Frontal cortex (tissue), 4 donors: Measurements from ENCODE around the gene CCL8. TPM values are rescaled to one million over a fixed set of nuclear protein-coding genes. Genes with fewer than 3 reads are reported as not detected.

Experiments
- DNase-seq, 2 donors: peaks; one replicate each; pipeline ENCODE4 v3.0.0; 2012; ENCODE audit warnings: low spot score in 2 of 2
- FAIRE-seq: peaks from 2 replicates; lab custom pipeline; 2012; peaks lifted over from hg19 to GRCh38; lab: Jason Lieb, UNC
- total RNA-seq: library from RNA; depleted of rRNA; stranded (reverse); fragments of >200 nt; gene quantifications from one replicate; pipeline ENCODE4 v1.2.3, GENCODE V29; 2014
- donor health status: control.
- donor health status: control.
- donor health status: control.

CCL8 gene
- total RNA-seq, 1 donor from 2014 or later, result not detected

GRCh38 chr17:34365340-34365739, 46.1 kb downstream of the CCL8 start:
- FAIRE-seq, result no peak

GRCh38 chr17:34366010-34366409, 46.8 kb downstream of the CCL8 start:
- no peak for FAIRE-seq

More at GRCh38 chr17:34365340-34365739, 46.1 kb downstream of the CCL8 start:
- DNase-seq, result no peak

GRCh38 chr17:34366529-34367107, 47.4 kb downstream of the CCL8 start:
- DNase-seq, result no peak
- no peak for FAIRE-seq

More at GRCh38 chr17:34366010-34366409, 46.8 kb downstream of the CCL8 start:
- DNase-seq, result no peak

- no peak for DNase-seq
- FAIRE-seq, result no peak
Observed at GRCh38 chr17:34367486-34368195, 48.4 kb downstream of the CCL8 start.

- no peak for DNase-seq
- FAIRE-seq, result no peak
Observed at GRCh38 chr17:34368196-34368945, 49.1 kb downstream of the CCL8 start.

GRCh38 chr17:34368946-34369500, 49.8 kb downstream of the CCL8 start:
- FAIRE-seq, result no peak
- DNase-seq, result no peak

GRCh38 chr17:34369571-34369970, 50.3 kb downstream of the CCL8 start:
- DNase-seq (no peak), FAIRE-seq (no peak)

- DNase-seq (no peak), FAIRE-seq (no peak)
Observed at GRCh38 chr17:34370376-34370996, 51.3 kb downstream of the CCL8 start.

GRCh38 chr17:34370997-34371395, 51.8 kb downstream of the CCL8 start:
- FAIRE-seq, result no peak

More at GRCh38 chr17:34370997-34371395, 51.8 kb downstream of the CCL8 start:
- DNase-seq, result no peak

Other genes starting within 250 kb of the CCL8 start
- 1.2 TPM for gene CCL2, start 64.2 kb upstream of the CCL8 start, total RNA-seq
- gene CCL7, start 49.2 kb upstream of the CCL8 start, total RNA-seq, result not detected
- not detected for gene CCL11, start 33.7 kb upstream of the CCL8 start, total RNA-seq
- gene CCL13, start 37.0 kb downstream of the CCL8 start, total RNA-seq, result 1.2 TPM
- not detected for gene CCL1, start 43.8 kb downstream of the CCL8 start, total RNA-seq